Measurements from ENCODE around the gene METTL9. TPM values are rescaled to one million over a fixed set of nuclear protein-coding genes. Genes with fewer than 3 reads are reported as not detected.
"Not testable (repeated sequence)": the region's sequence is repeated elsewhere in the genome, so short reads cannot be mapped to it uniquely, and the experiment has no call there.

METTL9 gene
- total and polyA plus RNA-seq, 12 donors: 35.7 to 398 (median 212) TPM

DNA sequence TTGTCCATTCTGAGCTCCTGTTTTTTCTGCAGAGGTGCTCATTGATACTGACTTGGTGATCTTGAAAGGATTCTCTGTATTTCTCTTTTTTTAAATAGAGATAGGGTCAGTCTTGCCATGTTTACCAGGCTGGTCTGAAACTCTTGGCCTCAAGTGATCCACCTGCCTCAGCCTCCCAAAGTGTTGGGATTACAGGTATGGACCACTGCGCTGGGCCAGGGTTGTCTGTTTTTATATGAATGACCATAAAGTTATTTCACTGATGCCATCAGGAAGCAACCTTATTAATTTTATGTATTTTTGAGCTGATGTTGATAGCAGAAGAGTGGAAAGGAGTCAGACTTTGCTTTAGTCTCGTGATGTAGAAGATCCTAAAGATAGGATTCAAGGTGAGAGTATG is 35.7 kb upstream of the METTL9 start:
- Histone ChIP-seq H3K27ac (no peak overlapping the region), H3K9me3 (replicated peaks in 1 of 3) (no peaks in the 10 kb centered on the region), H3K27me3 (no peaks in the 10 kb centered on the region), H3K4me3 (no peak overlapping the region), H3K36me3 (replicated peaks in 1 of 2) (no peaks in the 10 kb centered on the region), H3K4me1 (replicated peaks in 1 of 2) (peaks cover 5 to 10% of the 10 kb centered on the region in 2 donors)
- DNase-seq: peak in 1 of 7 donors; percentile 44
- TF ChIP-seq, protein P1, sequence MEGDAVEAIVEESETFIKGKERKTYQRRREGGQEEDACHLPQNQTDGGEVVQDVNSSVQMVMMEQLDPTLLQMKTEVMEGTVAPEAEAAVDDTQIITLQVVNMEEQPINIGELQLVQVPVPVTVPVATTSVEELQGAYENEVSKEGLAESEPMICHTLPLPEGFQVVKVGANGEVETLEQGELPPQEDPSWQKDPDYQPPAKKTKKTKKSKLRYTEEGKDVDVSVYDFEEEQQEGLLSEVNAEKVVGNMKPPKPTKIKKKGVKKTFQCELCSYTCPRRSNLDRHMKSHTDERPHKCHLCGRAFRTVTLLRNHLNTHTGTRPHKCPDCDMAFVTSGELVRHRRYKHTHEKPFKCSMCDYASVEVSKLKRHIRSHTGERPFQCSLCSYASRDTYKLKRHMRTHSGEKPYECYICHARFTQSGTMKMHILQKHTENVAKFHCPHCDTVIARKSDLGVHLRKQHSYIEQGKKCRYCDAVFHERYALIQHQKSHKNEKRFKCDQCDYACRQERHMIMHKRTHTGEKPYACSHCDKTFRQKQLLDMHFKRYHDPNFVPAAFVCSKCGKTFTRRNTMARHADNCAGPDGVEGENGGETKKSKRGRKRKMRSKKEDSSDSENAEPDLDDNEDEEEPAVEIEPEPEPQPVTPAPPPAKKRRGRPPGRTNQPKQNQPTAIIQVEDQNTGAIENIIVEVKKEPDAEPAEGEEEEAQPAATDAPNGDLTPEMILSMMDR (IDR thresholded peaks at IDR 0.05): no peak
- TF ChIP-seq POLR2A (IDR thresholded peaks at IDR 0.05): no peak
- intact Hi-C loops (cut with DNase I): loop anchor here in 1 of 2 donors (10.0 kb wide), 2 partner anchors 59 to 379 kb away; no protein-coding TSS in a partner anchor
- WGBS, 4 donors: 92 to 96% (median 94%) methylated on average over 2 of the region's 2 CpGs

DNA sequence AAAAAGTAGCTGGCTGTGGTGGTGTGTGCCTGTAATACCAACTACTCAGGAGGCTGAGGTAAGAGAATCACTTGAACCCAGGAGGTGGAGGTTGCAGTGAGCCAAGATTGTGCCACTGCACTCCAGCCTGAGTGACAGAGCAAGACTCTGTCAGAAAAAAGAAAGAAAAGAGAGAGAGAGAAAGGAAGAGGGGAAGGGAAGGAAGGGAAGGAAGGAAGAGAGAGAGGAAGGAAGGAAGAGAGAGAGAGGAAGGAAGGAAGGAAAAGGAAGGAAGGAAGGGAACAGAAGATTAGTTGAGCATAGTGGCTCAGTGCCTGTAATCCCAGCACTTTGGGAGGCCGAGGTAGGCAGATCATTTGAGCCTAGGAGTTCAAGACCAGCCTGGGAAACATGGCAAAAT is 35.0 kb upstream of the METTL9 start:
- not testable (repeated sequence) for DNase-seq; H3K4me1 ChIP-seq (replicated peaks in 1 of 2); H3K36me3 ChIP-seq (replicated peaks in 1 of 2); H3K27ac ChIP-seq; H3K4me3 ChIP-seq; H3K9me3 ChIP-seq (replicated peaks in 1 of 3); H3K27me3 ChIP-seq
- intact Hi-C loops (cut with DNase I): loop anchor here in 1 of 2 donors (10.0 kb wide), 2 partner anchors 60 to 380 kb away; no protein-coding TSS in a partner anchor
- WGBS, 4 donors: 74 to 90% (median 81%) methylated on average over 1 of the region's 1 CpG

DNA sequence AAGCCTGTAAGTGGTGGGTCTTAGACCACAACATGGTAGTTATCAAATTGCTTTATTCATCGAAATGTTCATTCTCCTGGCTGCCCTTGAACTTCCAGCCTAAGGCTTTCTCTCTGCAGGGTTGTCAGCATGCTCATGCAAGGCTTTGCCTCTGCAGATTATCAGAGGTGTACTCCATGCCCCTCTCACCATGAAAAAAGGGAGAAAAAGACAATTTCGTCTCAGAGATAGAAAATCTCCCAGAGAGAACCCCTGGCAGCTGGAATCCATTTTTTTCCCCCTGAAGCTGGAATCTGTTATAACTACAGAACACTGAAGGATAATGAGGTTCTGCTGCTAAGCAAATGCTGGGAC is 33.9 kb upstream of the METTL9 start:
- Histone ChIP-seq H3K4me3 (no peak overlapping the region), H3K9me3 (replicated peaks in 1 of 3) (no peaks in the 10 kb centered on the region), H3K4me1 (replicated peaks in 1 of 2) (peaks cover 5 to 10% of the 10 kb centered on the region in 2 donors), H3K36me3 (replicated peaks in 1 of 2) (no peaks in the 10 kb centered on the region), H3K27me3 (no peaks in the 10 kb centered on the region), H3K27ac (peak overlapping the region in 1 of 5 donors; percentile 3)
- TF ChIP-seq POLR2A (IDR thresholded peaks at IDR 0.05): no peak
- TF ChIP-seq, protein P1 (IDR thresholded peaks at IDR 0.05): no peak
- DNase-seq: no peak
- WGBS, 4 donors: 55 to 68% (median 59%) methylated on average over 2 of the region's 2 CpGs
- intact Hi-C loops (cut with DNase I): loop anchor here in 1 of 2 donors (5.0 to 10.0 kb wide), 3 partner anchors 61 to 1112 kb away; no protein-coding TSS in a partner anchor

DNA sequence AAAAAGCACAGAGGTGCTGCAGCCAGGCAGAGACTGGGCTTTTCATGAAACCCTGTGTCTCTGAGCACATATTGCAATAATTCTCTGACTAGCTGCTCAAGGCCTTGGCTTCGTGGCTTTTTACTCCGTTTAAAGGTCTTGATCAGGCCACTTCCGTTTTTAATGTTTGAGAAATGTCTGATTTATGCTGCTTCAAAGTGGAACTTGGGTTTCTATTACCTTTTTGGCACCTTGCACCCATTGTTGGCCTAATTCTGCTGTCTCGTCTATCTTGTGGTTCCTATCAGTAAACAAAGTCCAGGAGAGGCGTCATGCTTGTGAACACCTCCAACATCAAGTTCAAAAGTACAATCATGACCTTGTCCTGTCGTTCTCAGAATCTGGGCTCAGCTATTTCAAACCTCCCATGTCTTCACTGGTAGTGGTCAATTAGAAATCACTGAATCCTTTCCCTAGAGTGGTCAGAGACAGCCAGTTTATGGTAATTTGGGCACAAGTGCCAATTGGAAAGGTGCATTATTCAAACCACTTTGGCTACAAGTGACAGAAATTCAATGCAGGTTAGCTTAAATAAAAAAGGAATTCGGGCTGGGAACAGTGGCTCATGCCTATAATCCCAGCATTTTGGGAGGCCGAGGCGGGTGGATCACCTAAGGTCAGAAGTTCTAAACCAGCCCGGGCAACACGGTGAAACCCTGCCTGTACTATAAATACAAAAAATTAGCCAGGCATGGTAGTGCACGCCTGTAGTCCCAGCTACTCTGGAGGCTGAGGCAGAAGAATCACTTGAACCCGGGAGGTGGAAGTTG is 33.3 kb upstream of the METTL9 start:
- peak in 5 of 7 donors; percentile 16 to 61 (median 47) for DNase-seq
- no peak overlapping the region for H3K4me3 ChIP-seq
- peaks cover 5 to 10% of the 10 kb centered on the region in 2 donors for H3K4me1 ChIP-seq (replicated peaks in 1 of 2)
- intact Hi-C loops (cut with DNase I): loop anchor here in 1 of 2 donors (5.0 to 10.0 kb wide), 3 partner anchors 61 to 1111 kb away; no protein-coding TSS in a partner anchor
- H3K36me3 ChIP-seq (replicated peaks in 1 of 2): no peaks in the 10 kb centered on the region
- 58 to 65% (median 62%) methylated on average over 13 of the region's 13 CpGs for WGBS, 4 donors
- peak overlapping the region in 1 of 5 donors; percentile 3 for H3K27ac ChIP-seq
- H3K27me3 ChIP-seq: no peaks in the 10 kb centered on the region
- no peak for TF ChIP-seq POLR2A (IDR thresholded peaks at IDR 0.05)
- TF ChIP-seq, protein P1 (IDR thresholded peaks at IDR 0.05): no peak
- H3K9me3 ChIP-seq (replicated peaks in 1 of 3): no peaks in the 10 kb centered on the region
